GM12891 (cell line): Measurements from ENCODE around the gene NDOR1.

Experiments
- PAX5 ChIP-seq: IDR thresholded peaks from 2 replicates; pipeline ENCODE4 v1.6.1; 2011; ENCODE audit warnings: low read length, moderate library complexity, mild to moderate bottlenecking; ENCODE audit not compliant: insufficient read depth, severe bottlenecking
- POLR2A ChIP-seq: IDR thresholded peaks from 2 replicates; pipeline ENCODE4 v1.6.1; 2011; ENCODE audit warnings: low read depth, low read length, control low read depth
- POLR2AphosphoS5 ChIP-seq: IDR thresholded peaks from 2 replicates; pipeline ENCODE4 v1.6.1; 2011; ENCODE audit warnings: low read depth, low read length, control low read depth
- TAF1 ChIP-seq: IDR thresholded peaks from 2 replicates; pipeline ENCODE4 v1.6.1; 2011; ENCODE audit warnings: low read depth, low read length, control low read depth

DNA sequence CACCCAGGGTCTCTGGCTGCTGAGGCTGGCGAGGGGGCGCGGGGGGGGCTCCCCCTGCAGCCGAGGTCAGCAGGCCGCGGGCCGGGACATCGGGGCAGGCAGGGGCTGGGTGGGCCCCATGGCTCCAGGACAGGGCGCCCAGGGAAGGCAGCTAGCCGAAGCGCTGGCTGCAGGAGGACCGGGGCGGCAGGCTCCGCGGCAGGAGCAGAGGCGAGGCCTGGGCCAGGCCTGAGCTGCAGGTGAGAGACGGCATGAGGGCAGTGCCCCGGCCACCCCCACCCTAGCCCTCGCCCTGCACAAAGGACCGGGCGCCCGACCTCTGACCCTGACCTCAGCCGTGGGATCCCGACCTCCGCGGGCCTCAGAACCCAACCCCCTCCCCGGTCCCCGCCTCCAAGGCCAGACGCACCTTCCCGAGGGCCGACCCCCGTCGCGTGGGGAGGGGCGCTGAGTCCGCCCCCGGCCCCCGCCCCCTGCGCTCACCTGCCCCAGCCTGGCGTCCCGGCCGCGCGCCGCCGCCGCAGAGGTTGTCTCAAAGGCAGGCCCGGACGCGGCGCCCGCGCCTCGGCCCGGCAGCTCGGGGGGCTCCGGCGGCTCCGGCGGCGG lies 16.1 kb downstream of the NDOR1 start:
- TF ChIP-seq POLR2A: no peak
- no peak for TF ChIP-seq PAX5
- TF ChIP-seq POLR2AphosphoS5: no peak
- TF ChIP-seq TAF1: no peak
